Measurements from ENCODE around the gene PLD5. TPM values are rescaled to one million over a fixed set of nuclear protein-coding genes. Genes with fewer than 3 reads are reported as not detected.
"Not testable (repeated sequence)": the region's sequence is repeated elsewhere in the genome, so short reads cannot be mapped to it uniquely, and the experiment has no call there.

Gene PLD5
- total RNA-seq, 1 donor from 2014 or later: 6.6 TPM

DNA sequence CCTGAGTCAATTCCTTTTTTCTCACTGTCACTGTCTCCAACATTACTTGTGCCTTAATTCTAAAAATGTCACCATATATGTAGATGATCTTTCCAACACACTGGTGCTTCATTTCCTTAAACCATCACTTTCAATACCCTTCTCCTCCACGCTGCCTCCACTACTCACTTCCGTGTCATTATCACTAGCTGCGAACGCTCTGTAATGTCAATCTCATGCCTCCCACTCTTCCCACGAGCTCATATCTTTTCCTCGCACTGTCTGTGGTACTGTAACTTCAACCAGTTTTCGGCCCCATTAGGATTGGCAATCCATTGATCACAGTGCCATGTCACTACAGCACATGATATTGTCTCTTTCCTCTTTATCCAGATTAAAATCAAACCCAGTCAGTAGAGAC, 61.6 kb downstream of the PLD5 start:
- TF ChIP-seq, protein P1, sequence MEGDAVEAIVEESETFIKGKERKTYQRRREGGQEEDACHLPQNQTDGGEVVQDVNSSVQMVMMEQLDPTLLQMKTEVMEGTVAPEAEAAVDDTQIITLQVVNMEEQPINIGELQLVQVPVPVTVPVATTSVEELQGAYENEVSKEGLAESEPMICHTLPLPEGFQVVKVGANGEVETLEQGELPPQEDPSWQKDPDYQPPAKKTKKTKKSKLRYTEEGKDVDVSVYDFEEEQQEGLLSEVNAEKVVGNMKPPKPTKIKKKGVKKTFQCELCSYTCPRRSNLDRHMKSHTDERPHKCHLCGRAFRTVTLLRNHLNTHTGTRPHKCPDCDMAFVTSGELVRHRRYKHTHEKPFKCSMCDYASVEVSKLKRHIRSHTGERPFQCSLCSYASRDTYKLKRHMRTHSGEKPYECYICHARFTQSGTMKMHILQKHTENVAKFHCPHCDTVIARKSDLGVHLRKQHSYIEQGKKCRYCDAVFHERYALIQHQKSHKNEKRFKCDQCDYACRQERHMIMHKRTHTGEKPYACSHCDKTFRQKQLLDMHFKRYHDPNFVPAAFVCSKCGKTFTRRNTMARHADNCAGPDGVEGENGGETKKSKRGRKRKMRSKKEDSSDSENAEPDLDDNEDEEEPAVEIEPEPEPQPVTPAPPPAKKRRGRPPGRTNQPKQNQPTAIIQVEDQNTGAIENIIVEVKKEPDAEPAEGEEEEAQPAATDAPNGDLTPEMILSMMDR (IDR thresholded peaks at IDR 0.05): no peak
- H3K4me3 ChIP-seq: no peak overlapping the region
- intact Hi-C loops (cut with DNase I): loop anchor here (10.0 kb wide), 1 partner anchor 862 kb away; no protein-coding TSS in a partner anchor
- DNase-seq (ENCODE audit: low spot score in 2 of 2): no peak
- no peaks in the 10 kb centered on the region for H3K9me3 ChIP-seq
- no peaks in the 10 kb centered on the region for H3K36me3 ChIP-seq
- H3K27me3 ChIP-seq: no peaks in the 10 kb centered on the region
- no peak overlapping the region for H3K27ac ChIP-seq
- peaks cover 0 to 3% of the 10 kb centered on the region in 2 donors for H3K4me1 ChIP-seq

DNA sequence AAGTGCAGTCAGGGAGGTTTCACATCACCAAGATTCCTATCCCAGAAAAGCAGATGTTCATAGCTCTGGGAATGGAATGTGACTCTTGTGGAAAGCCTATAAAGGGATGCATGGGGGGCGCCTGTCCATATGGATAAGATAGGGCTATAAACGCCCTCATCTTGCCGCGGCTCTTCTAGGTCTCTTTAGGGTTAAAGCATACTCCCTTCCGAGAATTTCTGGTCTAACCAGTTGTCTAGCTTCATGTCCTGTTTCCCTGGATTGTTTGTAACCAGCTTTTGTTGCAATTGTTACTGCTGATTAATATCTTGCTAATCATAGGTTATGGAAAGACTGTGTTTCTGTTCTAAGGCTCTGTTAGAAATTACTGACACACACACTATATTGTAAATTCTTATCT, 64.8 kb downstream of the PLD5 start:
- H3K4me1 ChIP-seq; H3K36me3 ChIP-seq; H3K27ac ChIP-seq; H3K9me3 ChIP-seq; DNase-seq (ENCODE audit: low spot score in 2 of 2); H3K27me3 ChIP-seq; H3K4me3 ChIP-seq: not testable (repeated sequence)
- intact Hi-C loops (cut with DNase I): loop anchor here (10.0 kb wide), 1 partner anchor 865 kb away; no protein-coding TSS in a partner anchor

DNA sequence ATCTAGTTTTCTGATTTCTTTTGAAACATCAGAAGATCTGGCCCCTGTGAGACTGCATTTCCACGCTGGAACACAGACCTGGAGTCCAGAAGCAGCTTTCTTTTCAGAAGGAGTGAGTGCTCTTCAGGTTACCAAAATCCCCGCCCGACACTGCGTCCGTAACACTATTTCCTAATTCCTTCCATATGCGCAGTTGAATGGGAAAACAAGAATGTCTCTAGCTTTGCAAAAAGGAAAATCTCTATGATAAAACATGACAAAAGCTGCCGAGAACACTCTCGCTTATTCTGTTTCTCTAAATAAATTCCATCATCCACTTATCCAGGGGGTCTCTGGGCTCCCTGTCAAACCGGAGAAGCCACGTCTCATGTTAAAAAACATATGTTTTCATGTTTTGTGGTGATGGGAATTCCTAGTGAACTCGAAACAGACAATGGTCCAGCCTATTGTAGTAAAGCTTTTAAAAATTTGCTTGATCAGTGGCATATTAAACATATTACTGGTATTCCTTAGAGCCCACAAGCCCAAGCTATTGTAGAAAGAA, 67.7 kb downstream of the PLD5 start:
- H3K27me3 ChIP-seq: no peaks in the 10 kb centered on the region
- no peak for DNase-seq (ENCODE audit: low spot score in 2 of 2)
- H3K9me3 ChIP-seq: no peaks in the 10 kb centered on the region

DNA sequence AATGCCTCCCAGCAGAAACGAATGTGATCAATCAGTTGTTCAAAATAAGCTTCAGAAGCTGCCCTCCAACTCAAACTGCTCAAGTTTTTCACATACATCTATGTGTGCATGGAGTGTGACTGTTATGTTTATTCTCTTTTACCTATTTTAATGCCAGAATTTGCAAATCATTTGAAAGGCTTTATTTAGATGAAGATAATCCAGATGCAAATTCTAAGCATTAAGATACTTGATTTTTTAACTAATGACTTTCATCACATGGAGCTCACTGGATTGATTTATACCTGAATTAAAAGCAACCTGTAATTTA, 69.5 kb downstream of the PLD5 start:
- Histone ChIP-seq H3K4me3 (no peak overlapping the region), H3K4me1 (no peaks in the 10 kb centered on the region), H3K9me3 (no peaks in the 10 kb centered on the region), H3K27me3 (no peaks in the 10 kb centered on the region), H3K36me3 (no peaks in the 10 kb centered on the region), H3K27ac (no peak overlapping the region)
- DNase-seq (ENCODE audit: low spot score in 2 of 2): no peak
- TF ChIP-seq, protein P1 (IDR thresholded peaks at IDR 0.05): no peak
- intact Hi-C loops (cut with DNase I): no loop called here

More for the DNA sequence above, 67.7 kb downstream of the PLD5 start:
- TF ChIP-seq, protein P1 (IDR thresholded peaks at IDR 0.05): no peak
- no peaks in the 10 kb centered on the region for H3K36me3 ChIP-seq
- no peak overlapping the region for H3K27ac ChIP-seq
- H3K4me1 ChIP-seq: no peaks in the 10 kb centered on the region
- H3K4me3 ChIP-seq: no peak overlapping the region
- intact Hi-C loops (cut with DNase I): no loop called here

DNA sequence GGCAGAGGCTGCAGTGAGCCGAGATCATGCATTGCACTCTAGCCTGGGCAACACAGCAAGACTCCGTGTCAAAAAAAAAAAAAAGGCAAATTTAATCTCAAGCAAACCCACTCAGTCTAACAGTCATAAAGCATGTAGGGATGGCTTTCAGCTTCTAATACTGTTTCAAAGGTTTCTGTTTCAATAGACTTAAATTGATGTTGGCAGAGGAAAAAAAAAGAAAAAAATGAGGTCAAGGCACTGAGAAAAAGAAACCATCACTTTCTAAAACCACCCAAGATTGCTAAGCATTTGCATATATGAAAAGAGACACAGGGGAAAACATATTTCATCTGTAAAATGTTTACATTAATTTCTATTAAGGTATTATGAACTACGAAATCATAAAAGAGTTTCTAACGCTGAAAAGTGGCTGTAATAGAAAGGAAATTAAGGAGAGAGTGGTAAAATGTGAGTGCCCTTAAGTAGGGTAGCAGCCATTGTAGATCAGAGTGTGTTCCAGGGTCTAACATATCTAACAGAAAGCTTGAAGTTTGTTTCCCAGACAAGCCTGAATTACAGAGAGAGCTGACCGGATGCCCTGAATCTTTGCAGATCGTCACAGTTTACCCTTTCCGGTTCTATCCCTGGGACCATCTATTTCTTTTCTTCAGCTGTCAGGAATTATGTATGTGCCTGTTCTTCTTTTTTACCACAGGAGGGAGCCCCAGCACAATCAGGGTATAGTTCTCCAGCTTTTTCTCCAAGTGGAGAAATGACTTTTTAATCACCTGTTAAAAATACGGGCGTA, 70.0 kb downstream of the PLD5 start:
- DNase-seq (ENCODE audit: low spot score in 2 of 2): no peak
- TF ChIP-seq, protein P1 (IDR thresholded peaks at IDR 0.05): peak; percentile 31 to 80 (median 61)
- Histone ChIP-seq H3K27me3 (no peaks in the 10 kb centered on the region), H3K4me3 (no peak overlapping the region), H3K9me3 (no peaks in the 10 kb centered on the region), H3K36me3 (no peaks in the 10 kb centered on the region), H3K27ac (no peak overlapping the region), H3K4me1 (no peaks in the 10 kb centered on the region)
- intact Hi-C loops (cut with DNase I): no loop called here

DNA sequence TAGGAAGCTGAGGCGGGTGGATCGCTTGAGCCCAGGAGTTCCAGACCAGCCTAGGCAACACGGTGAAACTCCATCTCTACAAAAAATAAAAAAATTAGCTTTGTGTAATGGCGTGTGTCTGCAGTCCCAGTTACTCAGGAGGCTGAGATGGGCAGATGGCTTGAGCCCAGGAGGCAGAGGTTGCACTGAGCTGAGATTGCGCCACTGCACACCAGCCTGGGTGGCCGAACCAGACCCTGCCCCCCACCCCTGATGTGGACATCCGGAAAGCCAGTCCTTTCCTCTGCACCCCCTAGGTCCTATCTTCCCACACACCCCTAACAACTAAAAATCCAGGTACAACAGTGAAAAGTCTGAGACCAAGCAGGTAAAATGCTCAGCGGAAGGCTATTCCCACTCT, 71.9 kb downstream of the PLD5 start:
- no peaks in the 10 kb centered on the region for H3K4me1 ChIP-seq
- DNase-seq (ENCODE audit: low spot score in 2 of 2): no peak
- H3K36me3 ChIP-seq: no peaks in the 10 kb centered on the region
- H3K27me3 ChIP-seq: no peaks in the 10 kb centered on the region
- H3K4me3 ChIP-seq: no peak overlapping the region
- TF ChIP-seq, protein P1 (IDR thresholded peaks at IDR 0.05): no peak
- no peak overlapping the region for H3K27ac ChIP-seq
- intact Hi-C loops (cut with DNase I): no loop called here
- no peaks in the 10 kb centered on the region for H3K9me3 ChIP-seq
